ENCODE results near the gene PCNX4.
"Not testable (repeated sequence)": the region's sequence is repeated elsewhere in the genome, so short reads cannot be mapped to it uniquely, and the experiment has no call there.

PCNX4 gene

GRCh38 chr14:60091550-60092525 lies at the start of gene PCNX4:
TSS of gene PCNX4 (plus strand) at chr14:60091923. CDS start at chr14:60107639, 15,716 bp downstream.
- DNase-seq (ENCODE audit: extremely low read depth in 1 of 2, low read depth in 1 of 2): peak; percentile 88 to 89

- DNase-seq (ENCODE audit: extremely low read depth in 1 of 2, low read depth in 1 of 2): not testable (repeated sequence)
These were observed 43.7 kb upstream of the PCNX4 start for GRCh38 chr14:60047976-60048375.

- DNase-seq (ENCODE audit: extremely low read depth in 1 of 2, low read depth in 1 of 2): no peak
These were observed 40.0 kb upstream of the PCNX4 start for GRCh38 chr14:60051721-60052221.

- no peak for DNase-seq (ENCODE audit: extremely low read depth in 1 of 2, low read depth in 1 of 2)
These were observed 33.6 kb upstream of the PCNX4 start for GRCh38 chr14:60058087-60058486.

GRCh38 chr14:60061371-60061770 lies 30.4 kb upstream of the PCNX4 start:
- DNase-seq (ENCODE audit: extremely low read depth in 1 of 2, low read depth in 1 of 2): no peak

GRCh38 chr14:60064491-60065072 lies 27.1 kb upstream of the PCNX4 start:
- DNase-seq (ENCODE audit: extremely low read depth in 1 of 2, low read depth in 1 of 2): no peak

GRCh38 chr14:60067882-60068281 lies 23.8 kb upstream of the PCNX4 start:
- no peak for DNase-seq (ENCODE audit: extremely low read depth in 1 of 2, low read depth in 1 of 2)

GRCh38 chr14:60079723-60080122 lies 12.0 kb upstream of the PCNX4 start:
- DNase-seq (ENCODE audit: extremely low read depth in 1 of 2, low read depth in 1 of 2): no peak

- no peak for DNase-seq (ENCODE audit: extremely low read depth in 1 of 2, low read depth in 1 of 2)
These were observed 6.6 kb upstream of the PCNX4 start for GRCh38 chr14:60085085-60085484.

GRCh38 chr14:60085693-60086092 lies 6.0 kb upstream of the PCNX4 start:
- DNase-seq (ENCODE audit: extremely low read depth in 1 of 2, low read depth in 1 of 2): no peak

GRCh38 chr14:60087668-60088067 lies 4.1 kb upstream of the PCNX4 start:
- DNase-seq (ENCODE audit: extremely low read depth in 1 of 2, low read depth in 1 of 2): no peak

GRCh38 chr14:60089221-60089620 lies 2.5 kb upstream of the PCNX4 start:
- no peak for DNase-seq (ENCODE audit: extremely low read depth in 1 of 2, low read depth in 1 of 2)

GRCh38 chr14:60090864-60091519 lies 731 bp upstream of the PCNX4 start:
- DNase-seq (ENCODE audit: extremely low read depth in 1 of 2, low read depth in 1 of 2): no peak

- no peak for DNase-seq (ENCODE audit: extremely low read depth in 1 of 2, low read depth in 1 of 2)
These were observed 800 bp downstream of the PCNX4 start for GRCh38 chr14:60092526-60092920.

- DNase-seq (ENCODE audit: extremely low read depth in 1 of 2, low read depth in 1 of 2): no peak
These were observed 1.4 kb downstream of the PCNX4 start for GRCh38 chr14:60093080-60093479.

GRCh38 chr14:60093606-60094005 lies 1.9 kb downstream of the PCNX4 start:
- no peak for DNase-seq (ENCODE audit: extremely low read depth in 1 of 2, low read depth in 1 of 2)

- DNase-seq (ENCODE audit: extremely low read depth in 1 of 2, low read depth in 1 of 2): no peak
These were observed 2.7 kb downstream of the PCNX4 start for GRCh38 chr14:60094306-60094897.

- no peak for DNase-seq (ENCODE audit: extremely low read depth in 1 of 2, low read depth in 1 of 2)
These were observed 3.5 kb downstream of the PCNX4 start for GRCh38 chr14:60095231-60095630.

- no peak for DNase-seq (ENCODE audit: extremely low read depth in 1 of 2, low read depth in 1 of 2)
These were observed 4.2 kb downstream of the PCNX4 start for GRCh38 chr14:60095781-60096450.

- no peak for DNase-seq (ENCODE audit: extremely low read depth in 1 of 2, low read depth in 1 of 2)
These were observed 6.3 kb downstream of the PCNX4 start for GRCh38 chr14:60097974-60098373.

All from activated CD8-positive, alpha-beta memory T cell treated with anti-CD3 and anti-CD28 coated beads for 1 hour (primary cell).